H1 (cell line): ENCODE results near the gene TIGD1. TPM values are rescaled to one million over a fixed set of nuclear protein-coding genes. Genes with fewer than 3 reads are reported as not detected.
A peak's percentile ranks its signal among the peaks of the same experiment; 100 is the strongest.

Experiments
- CTCF ChIA-PET: fragments of 300-600 bp; sonication (Branson Sonifier 250); formaldehyde crosslinking; loops from one replicate; lab custom pipeline; 2021; ENCODE audit not compliant: partially characterized antibody; lab: Charles Lee
- POLR2A ChIA-PET: fragments of 300-600 bp; sonication (Branson Sonifier 250); formaldehyde crosslinking; loops from one replicate; lab custom pipeline; 2021; ENCODE audit warnings: inconsistent platforms; ENCODE audit not compliant: partially characterized antibody; lab: Charles Lee
- DNase-seq, 2 experiments: peaks; one replicate each; pipeline versions ENCODE4 v3.0.0 to v3.0.0-alpha.2; 2010 to 2022; ENCODE audit warnings: low spot score in 2 of 2, low read depth in 1 of 2, mixed read lengths in 1 of 2
- FAIRE-seq: peaks from 2 replicates; lab custom pipeline; 2011; peaks lifted over from hg19 to GRCh38; lab: Jason Lieb, UNC
- H2AFZ ChIP-seq: 2 replicates; pipeline ENCODE4 v1.8.1; 2012; ENCODE audit warnings: low read length, inconsistent platforms
- H2AK5ac ChIP-seq: 2 replicates; pipeline ENCODE4 v1.6.1; 2013; ENCODE audit warnings: low read depth, low read length
- H2BK120ac ChIP-seq: replicated peaks from 2 replicates; pipeline ENCODE3; 2013; ENCODE audit warnings: low read depth, low read length, inconsistent platforms
- H2BK12ac ChIP-seq: 2 replicates; pipeline ENCODE4 v1.6.1; 2013; ENCODE audit warnings: low read depth, low read length
- H2BK15ac ChIP-seq: 2 replicates; pipeline ENCODE4 v1.6.1; 2013; ENCODE audit warnings: low read length
- H2BK20ac ChIP-seq: 2 replicates; pipeline ENCODE4 v1.6.1; 2013; ENCODE audit warnings: low read length
- H2BK5ac ChIP-seq: 2 replicates; pipeline ENCODE4 v1.6.1; 2013; ENCODE audit warnings: low read depth, low read length
- H3K14ac ChIP-seq: 2 replicates; pipeline ENCODE4 v1.6.1; 2013; ENCODE audit warnings: inconsistent platforms; ENCODE audit not compliant: insufficient read length
- H3K18ac ChIP-seq: 2 replicates; pipeline ENCODE4 v1.6.1; 2013; ENCODE audit warnings: low read length; ENCODE audit errors: extremely low read depth
- H3K23ac ChIP-seq: 2 replicates; pipeline ENCODE4 v1.6.1; 2013; ENCODE audit warnings: inconsistent platforms; ENCODE audit not compliant: insufficient read length
- H3K23me2 ChIP-seq: 2 replicates; pipeline ENCODE4 v1.6.1; 2013; ENCODE audit warnings: low read depth, low read length
- H3K27ac ChIP-seq: 2 replicates; pipeline ENCODE4 v1.6.1; 2011; ENCODE audit warnings: low read depth, low read length, inconsistent platforms
- H3K27me3 ChIP-seq, 4 experiments: replicated peaks in 1 of 4; 1 replicate in 1 of 4; 2 replicates in 3 of 4; pipeline versions ENCODE4 v1.6.1 to v1.8.1; 2011 to 2013; ENCODE audit warnings: low read length in 3 of 4, mild to moderate bottlenecking in 3 of 4, inconsistent platforms in 2 of 4, mixed read lengths in 2 of 4, moderate library complexity in 1 of 4; ENCODE audit not compliant: control insufficient read depth in 3 of 4, insufficient read depth in 3 of 4; ENCODE audit errors: extremely low read depth in 1 of 4
- H3K36me3 ChIP-seq, 4 experiments: 2 replicates each; pipeline versions ENCODE4 v1.6.1 to v1.8.1; 2011 to 2013; ENCODE audit warnings: mild to moderate bottlenecking in 4 of 4, low read length in 3 of 4, moderate library complexity in 2 of 4, control low read depth in 1 of 4, inconsistent platforms in 1 of 4; ENCODE audit not compliant: insufficient read depth in 4 of 4, control insufficient read depth in 2 of 4
- H3K4ac ChIP-seq: replicated peaks from 2 replicates; pipeline ENCODE3; 2013; ENCODE audit warnings: low read length, low read depth, mixed read lengths, inconsistent platforms; ENCODE audit not compliant: insufficient read length
- H3K4me1 ChIP-seq, 4 experiments: replicated peaks in 1 of 4; 1 replicate in 1 of 4; 2 replicates in 3 of 4; pipeline versions ENCODE4 v1.6.1 to v1.8.1; 2011 to 2013; ENCODE audit warnings: low read length in 3 of 4, inconsistent platforms in 2 of 4, mixed read lengths in 1 of 4; ENCODE audit not compliant: insufficient read depth in 4 of 4, control insufficient read depth in 3 of 4
- H3K4me2 ChIP-seq, 2 experiments: 2 replicates each; pipeline versions ENCODE4 v1.6.1 to v1.8.1; 2011 to 2013; ENCODE audit warnings: low read depth in 2 of 2, low read length in 2 of 2, control low read depth in 1 of 2, inconsistent platforms in 1 of 2, mild to moderate bottlenecking in 1 of 2; ENCODE audit not compliant: insufficient read depth in 1 of 2
- H3K4me3 ChIP-seq, 4 experiments: fragments of 200-600, 300-600 bp in 1 of 4; sonication (generic), shearing (Covaris generic), sonication (Bioruptor Twin) in 1 of 4; 2 replicates each; pipeline versions ENCODE4 v1.5.1 to v1.8.1; 2011 to 2016; ENCODE audit warnings: low read length in 4 of 4, low read depth in 3 of 4, control low read depth in 2 of 4, inconsistent platforms in 2 of 4, mild to moderate bottlenecking in 2 of 4, mixed read lengths in 1 of 4, moderate library complexity in 1 of 4; ENCODE audit not compliant: insufficient read depth in 2 of 4; ENCODE audit errors: extremely low read depth in 1 of 4
- H3K56ac ChIP-seq: replicated peaks from 2 replicates; pipeline ENCODE3; 2013; ENCODE audit warnings: low read depth, mild to moderate bottlenecking, mixed read lengths, low read length, inconsistent platforms; ENCODE audit not compliant: insufficient read length
- H3K79me1 ChIP-seq: 2 replicates; pipeline ENCODE4 v1.6.1; 2013; ENCODE audit warnings: low read depth, low read length, control low read depth
- H3K79me2 ChIP-seq, 2 experiments: 2 replicates each; pipeline versions ENCODE4 v1.6.1 to v1.8.1; 2012 to 2013; ENCODE audit warnings: low read length in 2 of 2, mild to moderate bottlenecking in 2 of 2, inconsistent platforms in 1 of 2; ENCODE audit not compliant: insufficient read depth in 2 of 2, control insufficient read depth in 1 of 2
- H3K9ac ChIP-seq, 4 experiments: replicated peaks in 1 of 4; 1 replicate in 1 of 4; 2 replicates in 3 of 4; pipeline versions ENCODE4 v1.6.1 to v1.8.1; 2011 to 2013; ENCODE audit warnings: low read depth in 3 of 4, low read length in 3 of 4, control low read depth in 2 of 4, mild to moderate bottlenecking in 2 of 4, moderate library complexity in 2 of 4, inconsistent platforms in 1 of 4; ENCODE audit errors: extremely low read depth in 1 of 4
- H3K9me3 ChIP-seq, 2 experiments: 2 replicates each; pipeline versions ENCODE4 v1.6.1 to v1.8.1; 2012 to 2013; ENCODE audit warnings: mild to moderate bottlenecking in 2 of 2, moderate library complexity in 2 of 2, control low read depth in 1 of 2, inconsistent platforms in 1 of 2, low read depth in 1 of 2, low read length in 1 of 2, mixed read lengths in 1 of 2; ENCODE audit not compliant: insufficient read depth in 2 of 2
- H4K20me1 ChIP-seq, 2 experiments: replicated peaks in 1 of 2; 2 replicates each; pipeline versions ENCODE3 to v1.8.1; 2011 to 2013; ENCODE audit warnings: inconsistent platforms in 2 of 2, low read length in 2 of 2, mild to moderate bottlenecking in 1 of 2; ENCODE audit not compliant: insufficient read depth in 2 of 2, control insufficient read depth in 1 of 2
- H4K5ac ChIP-seq: 2 replicates; pipeline ENCODE4 v1.6.1; 2013; ENCODE audit warnings: low read length, low read depth, mixed read lengths, inconsistent platforms; ENCODE audit not compliant: insufficient read length
- H4K8ac ChIP-seq: 2 replicates; pipeline ENCODE4 v1.8.0; 2013; ENCODE audit warnings: mild to moderate bottlenecking, moderate library complexity, low read length, inconsistent platforms; ENCODE audit not compliant: insufficient read depth; ENCODE audit errors: extremely low read depth
- H4K91ac ChIP-seq: replicated peaks from 2 replicates; pipeline ENCODE3; 2013; ENCODE audit warnings: low read length, mixed read lengths, inconsistent platforms; ENCODE audit not compliant: insufficient read length
- CHD1 ChIP-seq: IDR thresholded peaks from 2 replicates; pipeline ENCODE4 v1.6.1; 2012; ENCODE audit warnings: low read depth, low read length, improper control_type of control experiment
- HDAC2 ChIP-seq, 2 experiments: fragments of 300-600 bp in 1 of 2; sonication (generic) in 1 of 2; IDR thresholded peaks; 2 replicates each; pipeline ENCODE4 v1.6.1; 2011 to 2012; ENCODE audit warnings: low read depth in 2 of 2, low read length in 2 of 2, mild to moderate bottlenecking in 2 of 2, moderate library complexity in 2 of 2, borderline replicate concordance in 1 of 2, inconsistent platforms in 1 of 2
- JUND ChIP-seq: IDR thresholded peaks from 2 replicates; pipeline ENCODE4 v1.6.1; 2011; ENCODE audit warnings: mild to moderate bottlenecking, improper control_type of control experiment, low read length
- KDM4A ChIP-seq: IDR thresholded peaks from one replicate; pipeline ENCODE4 v1.7.1; 2012; ENCODE audit warnings: low read depth, mild to moderate bottlenecking, moderate library complexity, low read length, inconsistent platforms; ENCODE audit not compliant: severe bottlenecking
- MAX ChIP-seq: IDR thresholded peaks from 2 replicates; pipeline ENCODE4 v1.6.1; 2012; ENCODE audit warnings: inconsistent platforms
- RAD21 ChIP-seq, 2 experiments: IDR thresholded peaks in 1 of 2; conservative IDR thresholded peaks in 1 of 2; 2 replicates each; pipeline ENCODE4 v1.6.1; 2011; ENCODE audit warnings: low read depth in 2 of 2, low read length in 2 of 2, improper control_type of control experiment in 1 of 2, inconsistent platforms in 1 of 2, mild to moderate bottlenecking in 1 of 2, moderate library complexity in 1 of 2
- RXRA ChIP-seq: IDR thresholded peaks from 2 replicates; pipeline ENCODE4 v1.6.1; 2011; ENCODE audit warnings: low read depth, mild to moderate bottlenecking, low read length, moderate library complexity; ENCODE audit not compliant: insufficient read depth
- WGBS, 2 experiments: shearing (Covaris generic) in 1 of 2; methylation state at CpG; one replicate each; pipeline versions ENCODE4 v1.1.6 to v1.1.7; 2013 to 2015; ENCODE audit warnings: low lambda C conversion rate in 2 of 2, mixed read lengths in 2 of 2, inconsistent platforms in 1 of 2, low coverage in 1 of 2, missing lambda C conversion rate in 1 of 2; ENCODE audit not compliant: insufficient replicate concordance in 2 of 2, insufficient coverage in 1 of 2, insufficient read length in 1 of 2; ENCODE audit errors: extremely low coverage in 1 of 2, missing lambda C conversion rate in 1 of 2; 5-methylcytosine and 5-hydroxymethylcytosine counted together
- polyA plus RNA-seq, 7 experiments: library from polyadenylated mRNA; depleted of rRNA in 3 of 7; stranded (reverse) in 5 of 7; unstranded in 2 of 7; fragments of >200 nt in 5 of 7; fragments of 200-250 nt in 2 of 7; gene quantifications; 1 replicate in 5 of 7; 2 replicates in 1 of 7; 4 replicates in 1 of 7; pipeline versions ENCODE4 v1.2.1 to v1.2.3, GENCODE V29; 2011 to 2013; ENCODE audit warnings: missing spikeins in 2 of 7, mixed read lengths in 2 of 7
- total RNA-seq: library from RNA; stranded (reverse); fragmentation: NEBNext Ultra II Directional; extraction: Animal tissue kit (Norgen Biotek cat#: 25700); gene quantifications from 2 replicates; pipeline ENCODE4 v1.2.1, GENCODE V29; 2021
- TF ChIP-seq, protein P1 (sequence below), 3 experiments: IDR thresholded peaks; 1 replicate in 2 of 3; 2 replicates in 1 of 3; pipeline versions ENCODE4 v1.5.1 to v1.6.1; 2011; ENCODE audit warnings: low read length in 3 of 3, mild to moderate bottlenecking in 3 of 3, inconsistent platforms in 2 of 3, low read depth in 1 of 3, moderate library complexity in 1 of 3; ENCODE audit not compliant: insufficient read depth in 1 of 3; ENCODE audit errors: control extremely low read depth in 1 of 3

The TIGD1 gene
- total and polyA plus RNA-seq, 2 of the 8 experiments (the other 6 are each of a cell fraction or from before 2014, with no cell fraction given) = 4.7 to 8.3 TPM

- Histone ChIP-seq H3K14ac (no peak overlapping the region), H3K27me3 (no peaks in the 10 kb centered on the region), H3K4me1 (peaks cover 0 to 18% (median 11%) of the 10 kb centered on the region in 4 experiments; a peak in 6 of 7 replicates), H2AFZ (no peak overlapping the region), H4K8ac (no peak overlapping the region), H3K27ac (no peak overlapping the region), H2BK12ac (0 out of 2 replicates have a peak overlapping the region, but pooled peaks have one; percentile 0), H3K4me3 (no peak overlapping the region), H2BK15ac (no peak overlapping the region), H3K4ac (no peak overlapping the region), H3K9ac (no peak overlapping the region), H3K23me2 (0 out of 2 replicates have a peak, but pooled peaks cover 1% of the 10 kb centered on the region), H3K9me3 (0 out of 4 replicates have a peak, but pooled peaks cover 0 to 5% of the 10 kb centered on the region in 2 experiments), H3K23ac (no peak overlapping the region), H2BK120ac (no peak overlapping the region), H4K5ac (no peak overlapping the region), H3K79me1 (no peaks in the 10 kb centered on the region), H4K20me1 (no peaks in the 10 kb centered on the region), H3K56ac (no peak overlapping the region), H2BK5ac (no peak overlapping the region), H3K36me3 (no peaks in the 10 kb centered on the region), H3K18ac (no peak overlapping the region), H3K79me2 (no peaks in the 10 kb centered on the region), H2AK5ac (no peak overlapping the region; the same call in 1 of the 2 replicates), H3K4me2 (no peak overlapping the region), H2BK20ac (no peak overlapping the region), H4K91ac (no peak overlapping the region)
- ChIA-PET POLR2A (interaction anchor here (1.2 to 2.4 kb wide), 2 partner anchors 10 to 14 kb away, joined by 5 to 16 read pairs; partner anchors contain the start of genes EIF4E2 and TIGD1), CTCF (interaction anchor here (0.6 to 5.5 kb wide), 19 partner anchors 9 to 517 kb away, joined by 3 to 29 read pairs (median 3); partner anchors contain the start of genes CHRND, EIF4E2, PRSS56 and TIGD1)
- TF ChIP-seq CHD1 = no peak
- no peak for TF ChIP-seq KDM4A
- TF ChIP-seq RAD21 (IDR thresholded peaks at IDR 0.05 in 1 of 2, conservative IDR thresholded peaks at IDR 0.05 in 1 of 2; ENCODE audit: low read depth in 2 of 2, low read length in 2 of 2) = peak; percentile 50 to 68
- TF ChIP-seq, protein P1, sequence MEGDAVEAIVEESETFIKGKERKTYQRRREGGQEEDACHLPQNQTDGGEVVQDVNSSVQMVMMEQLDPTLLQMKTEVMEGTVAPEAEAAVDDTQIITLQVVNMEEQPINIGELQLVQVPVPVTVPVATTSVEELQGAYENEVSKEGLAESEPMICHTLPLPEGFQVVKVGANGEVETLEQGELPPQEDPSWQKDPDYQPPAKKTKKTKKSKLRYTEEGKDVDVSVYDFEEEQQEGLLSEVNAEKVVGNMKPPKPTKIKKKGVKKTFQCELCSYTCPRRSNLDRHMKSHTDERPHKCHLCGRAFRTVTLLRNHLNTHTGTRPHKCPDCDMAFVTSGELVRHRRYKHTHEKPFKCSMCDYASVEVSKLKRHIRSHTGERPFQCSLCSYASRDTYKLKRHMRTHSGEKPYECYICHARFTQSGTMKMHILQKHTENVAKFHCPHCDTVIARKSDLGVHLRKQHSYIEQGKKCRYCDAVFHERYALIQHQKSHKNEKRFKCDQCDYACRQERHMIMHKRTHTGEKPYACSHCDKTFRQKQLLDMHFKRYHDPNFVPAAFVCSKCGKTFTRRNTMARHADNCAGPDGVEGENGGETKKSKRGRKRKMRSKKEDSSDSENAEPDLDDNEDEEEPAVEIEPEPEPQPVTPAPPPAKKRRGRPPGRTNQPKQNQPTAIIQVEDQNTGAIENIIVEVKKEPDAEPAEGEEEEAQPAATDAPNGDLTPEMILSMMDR (IDR thresholded peaks at IDR 0.05; ENCODE audit: control extremely low read depth in 1 of 3, insufficient read depth in 1 of 3, low read depth in 1 of 3, low read length in 3 of 3) = peak in 2 of 3 experiments; percentile 97 to 99; a peak in 3 of 4 replicates
- no peak for TF ChIP-seq RXRA
- 0 out of 2 replicates have a peak, but pooled peaks have one; percentile 12 for TF ChIP-seq MAX
- TF ChIP-seq HDAC2 (IDR thresholded peaks at IDR 0.05; ENCODE audit: borderline replicate concordance in 1 of 2, low read depth in 2 of 2, low read length in 2 of 2) = no peak
- 0 out of 2 replicates have a peak, but pooled peaks have one; percentile 7 for TF ChIP-seq JUND
- 61% methylated on average over 5 of the region's 5 CpGs; no CpG with 5 or more reads in 1 of the 2 experiments for WGBS, 2 experiments
- DNase-seq = peak in 1 of 2 experiments; percentile 80
- peak; percentile 79 for FAIRE-seq
Observed at GRCh38 chr2:232537079-232537478, 13.3 kb downstream of the TIGD1 start.
